ENCODE results near the gene ADGRA1. TPM values are rescaled to one million over a fixed set of nuclear protein-coding genes. Genes with fewer than 3 reads are reported as not detected.

Gene ADGRA1
- total and polyA plus RNA-seq, 2 of the 8 experiments (the other 6 are each of a cell fraction or from before 2014, with no cell fraction given): 0.17 to 0.21 TPM

GRCh38 chr10:133163889-133164815, 76.4 kb downstream of the ADGRA1 start:
- Histone ChIP-seq H3K23ac (ENCODE audit: insufficient read length) (no peak overlapping the region), H2BK120ac (replicated peaks; ENCODE audit: low read depth, low read length) (peak overlapping the region; percentile 77), H3K79me2 (ENCODE audit: control insufficient read depth in 1 of 2, insufficient read depth in 2 of 2, low read length in 2 of 2) (peaks cover 0 to 10% of the 10 kb centered on the region in 2 experiments; a peak in 1 of 4 replicates), H3K4me2 (ENCODE audit: insufficient read depth in 1 of 2, low read depth in 2 of 2, low read length in 2 of 2) (no peak overlapping the region; a peak in 1 of 4 replicates), H3K27me3 (replicated peaks in 1 of 4; ENCODE audit: control insufficient read depth in 3 of 4, extremely low read depth in 1 of 4, insufficient read depth in 3 of 4, low read length in 3 of 4) (peaks cover 0 to 3% (median 0%) of the 10 kb centered on the region in 4 experiments; a peak in 2 of 7 replicates), H3K14ac (ENCODE audit: insufficient read length) (no peak overlapping the region), H4K8ac (ENCODE audit: extremely low read depth, insufficient read depth, low read length) (peak overlapping the region; percentile 38; the same call in 1 of the 2 replicates), H3K4me1 (replicated peaks in 1 of 4; ENCODE audit: control insufficient read depth in 3 of 4, insufficient read depth in 4 of 4, low read length in 3 of 4) (peaks cover 2 to 34% (median 20%) of the 10 kb centered on the region in 4 experiments), H4K91ac (replicated peaks; ENCODE audit: insufficient read length, low read length) (peak overlapping the region; percentile 84), H3K36me3 (ENCODE audit: control insufficient read depth in 2 of 4, insufficient read depth in 4 of 4, low read length in 3 of 4) (peaks cover 2 to 18% (median 7%) of the 10 kb centered on the region in 4 experiments; a peak in 4 of 8 replicates), H2BK5ac (ENCODE audit: low read depth, low read length) (peak overlapping the region; percentile 76), H3K79me1 (ENCODE audit: low read depth, low read length) (peaks cover 20% of the 10 kb centered on the region), H3K4me3 (ENCODE audit: extremely low read depth in 1 of 4, insufficient read depth in 2 of 4, low read depth in 3 of 4, low read length in 4 of 4) (no peak overlapping the region), H3K23me2 (ENCODE audit: low read depth, low read length) (peaks cover 9% of the 10 kb centered on the region; the same call in 1 of the 2 replicates), H2BK20ac (ENCODE audit: low read length) (peak overlapping the region; percentile 9; the same call in 1 of the 2 replicates), H3K18ac (ENCODE audit: extremely low read depth, low read length) (peak overlapping the region; percentile 71), H3K56ac (replicated peaks; ENCODE audit: insufficient read length, low read depth, low read length) (no peak overlapping the region), H2BK15ac (ENCODE audit: low read length) (peak overlapping the region; percentile 65; the same call in 1 of the 2 replicates), H3K9me3 (ENCODE audit: insufficient read depth in 2 of 2, low read depth in 1 of 2, low read length in 1 of 2) (no peaks in the 10 kb centered on the region), H4K5ac (ENCODE audit: insufficient read length, low read depth, low read length) (no peak overlapping the region), H2AFZ (ENCODE audit: low read length) (no peak overlapping the region), H2BK12ac (ENCODE audit: low read depth, low read length) (no peak overlapping the region; the same call in 1 of the 2 replicates), H3K9ac (replicated peaks in 1 of 4; ENCODE audit: extremely low read depth in 1 of 4, low read depth in 3 of 4, low read length in 3 of 4) (no peak overlapping the region), H4K20me1 (replicated peaks in 1 of 2; ENCODE audit: control insufficient read depth in 1 of 2, insufficient read depth in 2 of 2, low read length in 2 of 2) (peaks cover 0 to 18% of the 10 kb centered on the region in 2 experiments), H3K4ac (replicated peaks; ENCODE audit: insufficient read length, low read depth, low read length) (no peak overlapping the region), H3K27ac (ENCODE audit: low read depth, low read length) (no peak overlapping the region), H2AK5ac (ENCODE audit: low read depth, low read length) (no peak overlapping the region)
- DNase-seq (ENCODE audit: low read depth in 1 of 2, low spot score in 2 of 2) (peak in 1 of 2 experiments; percentile 76), FAIRE-seq (peak; percentile 97)
- ChIA-PET POLR2A (ENCODE audit: partially characterized antibody) (interaction anchor here (0.7 to 0.8 kb wide), 2 partner anchors 13 to 16 kb away, joined by 3 read pairs; no protein-coding TSS in a partner anchor), CTCF (ENCODE audit: partially characterized antibody) (interaction anchor here (0.8 to 3.8 kb wide), 3 partner anchors 12 to 111 kb away, joined by 3 to 18 read pairs (median 3); no protein-coding TSS in a partner anchor)
- WGBS, 2 experiments (ENCODE audit: extremely low coverage in 1 of 2, insufficient coverage in 1 of 2, insufficient read length in 1 of 2, insufficient replicate concordance in 2 of 2, low coverage in 1 of 2, low lambda C conversion rate in 2 of 2, missing lambda C conversion rate in 1 of 2): 86% methylated on average over 31 of the region's 31 CpGs; no CpG with 5 or more reads in 1 of the 2 experiments
- TF ChIP-seq EGR1 (IDR thresholded peaks at IDR 0.05; ENCODE audit: borderline replicate concordance, low read depth, low read length) (peak; percentile 30; the same call in 1 of the 2 replicates), NANOG (IDR thresholded peaks at IDR 0.05; ENCODE audit: insufficient read depth, low read depth, low read length, poor library complexity, severe bottlenecking) (no peak), MAX (IDR thresholded peaks at IDR 0.05) (peak; percentile 35)
